ENCODE measurements around the gene USH2A.

DNA sequence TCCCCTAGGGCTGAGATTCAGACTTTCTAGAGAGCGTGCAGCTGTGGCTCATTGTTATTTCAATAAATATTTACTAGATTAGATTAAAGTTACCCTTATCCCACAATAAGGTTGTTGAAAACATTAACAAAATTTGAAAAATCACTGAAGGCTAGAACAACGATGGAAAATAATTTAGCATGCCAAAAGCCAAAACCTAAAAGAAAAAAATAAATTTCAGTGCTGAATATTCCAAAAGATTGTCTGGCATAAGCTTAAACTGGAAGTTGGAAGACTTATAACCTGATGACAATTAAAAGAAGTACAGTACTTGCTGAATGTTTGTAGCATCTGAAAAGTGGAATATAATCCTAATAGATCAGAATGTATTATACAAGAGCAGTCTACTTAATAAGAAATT lies 221.3 kb downstream of the USH2A start:
- no peak for TF ChIP-seq POLR2AphosphoS5 (IDR thresholded peaks at IDR 0.05)
- TF ChIP-seq POLR2A (IDR thresholded peaks at IDR 0.05; ENCODE audit: low read depth): no peak
